ENCODE measurements around the gene HOXC9. TPM values are rescaled to one million over a fixed set of nuclear protein-coding genes. Genes with fewer than 3 reads are reported as not detected.

The HOXC9 gene
- total RNA-seq, 1 experiment from 2014 or later, result 21.1 TPM

DNA sequence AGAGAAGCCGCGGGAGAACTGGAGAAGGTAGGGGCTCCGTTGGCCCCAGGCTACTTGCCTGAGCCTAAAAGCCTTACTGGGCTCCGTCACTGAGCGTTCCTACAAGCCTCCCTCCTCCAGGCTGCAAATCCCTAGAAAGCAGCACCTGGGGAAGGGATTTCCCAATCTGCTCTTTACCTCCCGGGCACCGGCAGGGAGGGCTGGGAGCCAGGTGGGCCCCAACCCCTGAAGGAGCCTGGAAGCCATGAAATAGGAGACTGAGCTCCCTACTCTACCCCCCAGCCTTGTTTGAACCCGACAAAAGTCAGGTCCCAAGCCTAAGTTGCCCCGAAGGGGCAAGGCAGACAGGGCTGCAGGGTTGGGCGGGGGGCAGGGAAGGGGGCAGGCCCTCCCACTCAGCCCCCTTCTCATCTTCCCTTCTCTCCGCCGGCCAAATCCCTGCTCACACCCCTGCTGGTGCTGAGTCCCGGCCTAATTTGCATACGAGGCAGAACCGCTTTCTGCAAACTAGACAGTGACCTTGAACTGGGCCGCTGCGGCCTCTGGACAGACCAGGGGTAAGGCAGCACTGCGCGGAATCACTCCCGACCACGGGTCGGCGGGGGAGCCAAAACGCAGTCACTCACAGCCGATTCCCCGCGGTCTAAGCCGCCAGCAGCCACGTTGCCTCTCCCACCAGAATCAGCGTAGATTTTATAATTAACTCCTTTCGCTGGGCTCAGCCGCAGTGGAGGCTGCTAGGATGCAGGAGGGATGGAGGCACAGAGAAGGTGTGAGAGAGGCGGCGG is 49.0 kb upstream of the HOXC9 start:
- intact Hi-C loops (cut with micrococcal nuclease; ENCODE audit: unreplicated experiment), result no loop called here
- H3K4me1 ChIP-seq (ENCODE audit: insufficient read depth, low read length, poor library complexity, severe bottlenecking), result peaks cover 3% of the 10 kb centered on the region
- no peaks in the 10 kb centered on the region for H3K36me3 ChIP-seq (ENCODE audit: insufficient read depth, low read length, poor library complexity, severe bottlenecking)
- ChIA-PET POLR2A (ENCODE audit: low non-redundant PET) (interaction anchor here (0.6 to 0.9 kb wide), 2 partner anchors 11 to 367 kb away, joined by 4 to 5 read pairs; no protein-coding TSS in a partner anchor), CTCF (interaction anchor here (0.5 kb wide), 1 partner anchor 14 kb away, joined by 5 read pairs; no protein-coding TSS in a partner anchor)
- no peak for TF ChIP-seq EZH2 (IDR thresholded peaks at IDR 0.05; ENCODE audit: borderline replicate concordance, low read depth, low read length, poor library complexity, severe bottlenecking)
- TF ChIP-seq, protein P1, sequence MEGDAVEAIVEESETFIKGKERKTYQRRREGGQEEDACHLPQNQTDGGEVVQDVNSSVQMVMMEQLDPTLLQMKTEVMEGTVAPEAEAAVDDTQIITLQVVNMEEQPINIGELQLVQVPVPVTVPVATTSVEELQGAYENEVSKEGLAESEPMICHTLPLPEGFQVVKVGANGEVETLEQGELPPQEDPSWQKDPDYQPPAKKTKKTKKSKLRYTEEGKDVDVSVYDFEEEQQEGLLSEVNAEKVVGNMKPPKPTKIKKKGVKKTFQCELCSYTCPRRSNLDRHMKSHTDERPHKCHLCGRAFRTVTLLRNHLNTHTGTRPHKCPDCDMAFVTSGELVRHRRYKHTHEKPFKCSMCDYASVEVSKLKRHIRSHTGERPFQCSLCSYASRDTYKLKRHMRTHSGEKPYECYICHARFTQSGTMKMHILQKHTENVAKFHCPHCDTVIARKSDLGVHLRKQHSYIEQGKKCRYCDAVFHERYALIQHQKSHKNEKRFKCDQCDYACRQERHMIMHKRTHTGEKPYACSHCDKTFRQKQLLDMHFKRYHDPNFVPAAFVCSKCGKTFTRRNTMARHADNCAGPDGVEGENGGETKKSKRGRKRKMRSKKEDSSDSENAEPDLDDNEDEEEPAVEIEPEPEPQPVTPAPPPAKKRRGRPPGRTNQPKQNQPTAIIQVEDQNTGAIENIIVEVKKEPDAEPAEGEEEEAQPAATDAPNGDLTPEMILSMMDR (conservative IDR thresholded peaks at IDR 0.05; ENCODE audit: low read depth, low read length), result no peak
- DNase-seq (ENCODE audit: low spot score), result no peak
- H3K27me3 ChIP-seq (replicated peaks; ENCODE audit: insufficient read depth, low read depth, low read length, poor library complexity), result peaks cover 6% of the 10 kb centered on the region
- no peaks in the 10 kb centered on the region for H3K9me3 ChIP-seq (ENCODE audit: low read depth, low read length, poor library complexity, severe bottlenecking)
- H3K4me3 ChIP-seq (ENCODE audit: low read depth, low read length, poor library complexity, severe bottlenecking), result no peak overlapping the region
- H3K27ac ChIP-seq (ENCODE audit: low read depth, low read length, poor library complexity, severe bottlenecking), result no peak overlapping the region
- BruUV-seq (replicated peaks), result no TSS peak

GRCh38 chr12:53951577-53952334 is 48.2 kb upstream of the HOXC9 start:
- Histone ChIP-seq H3K27ac (ENCODE audit: low read depth, low read length, poor library complexity, severe bottlenecking) (no peak overlapping the region), H3K4me1 (ENCODE audit: insufficient read depth, low read length, poor library complexity, severe bottlenecking) (peaks cover 3% of the 10 kb centered on the region), H3K4me3 (ENCODE audit: low read depth, low read length, poor library complexity, severe bottlenecking) (no peak overlapping the region), H3K27me3 (replicated peaks; ENCODE audit: insufficient read depth, low read depth, low read length, poor library complexity) (peaks cover 6% of the 10 kb centered on the region), H3K36me3 (ENCODE audit: insufficient read depth, low read length, poor library complexity, severe bottlenecking) (no peaks in the 10 kb centered on the region), H3K9me3 (ENCODE audit: low read depth, low read length, poor library complexity, severe bottlenecking) (no peaks in the 10 kb centered on the region)
- TF ChIP-seq, protein P1 (conservative IDR thresholded peaks at IDR 0.05; ENCODE audit: low read depth, low read length), result no peak
- TF ChIP-seq EZH2 (IDR thresholded peaks at IDR 0.05; ENCODE audit: borderline replicate concordance, low read depth, low read length, poor library complexity, severe bottlenecking), result no peak
- intact Hi-C loops (cut with micrococcal nuclease; ENCODE audit: unreplicated experiment), result no loop called here
- BruUV-seq (replicated peaks), result no TSS peak
- POLR2A ChIA-PET (ENCODE audit: low non-redundant PET), result interaction anchor here (0.6 kb wide), 1 partner anchor 366 kb away, joined by 5 read pairs; no protein-coding TSS in a partner anchor
- CTCF ChIA-PET, result no interaction called here
- DNase-seq (ENCODE audit: low spot score), result no peak

GRCh38 chr12:53952335-53952694 is 47.6 kb upstream of the HOXC9 start:
- TF ChIP-seq, protein P1 (conservative IDR thresholded peaks at IDR 0.05; ENCODE audit: low read depth, low read length), result no peak
- no peak for TF ChIP-seq EZH2 (IDR thresholded peaks at IDR 0.05; ENCODE audit: borderline replicate concordance, low read depth, low read length, poor library complexity, severe bottlenecking)
- peaks cover 6% of the 10 kb centered on the region for H3K27me3 ChIP-seq (replicated peaks; ENCODE audit: insufficient read depth, low read depth, low read length, poor library complexity)
- ChIA-PET POLR2A (ENCODE audit: low non-redundant PET) (no interaction called here), CTCF (no interaction called here)
- no peaks in the 10 kb centered on the region for H3K36me3 ChIP-seq (ENCODE audit: insufficient read depth, low read length, poor library complexity, severe bottlenecking)
- intact Hi-C loops (cut with micrococcal nuclease; ENCODE audit: unreplicated experiment), result no loop called here
- peaks cover 3% of the 10 kb centered on the region for H3K4me1 ChIP-seq (ENCODE audit: insufficient read depth, low read length, poor library complexity, severe bottlenecking)
- H3K27ac ChIP-seq (ENCODE audit: low read depth, low read length, poor library complexity, severe bottlenecking), result no peak overlapping the region
- no TSS peak for BruUV-seq (replicated peaks)
- DNase-seq (ENCODE audit: low spot score), result no peak
- H3K4me3 ChIP-seq (ENCODE audit: low read depth, low read length, poor library complexity, severe bottlenecking), result no peak overlapping the region
- H3K9me3 ChIP-seq (ENCODE audit: low read depth, low read length, poor library complexity, severe bottlenecking), result no peaks in the 10 kb centered on the region
